Islet of Langerhans (tissue), 1 donor: ENCODE data around the gene SRSF2.
"Not testable (repeated sequence)": the region's sequence is repeated elsewhere in the genome, so short reads cannot be mapped to it uniquely, and the experiment has no call there.

Source experiments
- FAIRE-seq: peaks from one replicate; lab custom pipeline; 2011; peaks lifted over from hg19 to GRCh38; lab: Jason Lieb, UNC

Gene SRSF2

GRCh38 chr17:76737676-76738467 lies 741 bp upstream of the SRSF2 start, which contains the start of gene MFSD11:
TSS of gene MFSD11 (plus strand) at chr17:76738119. CDS start at chr17:76738353, 234 bp downstream.
- no peak for FAIRE-seq

- FAIRE-seq: no peak
Observed at GRCh38 chr17:76736349-76737081, 616 bp downstream of the SRSF2 start.

DNA sequence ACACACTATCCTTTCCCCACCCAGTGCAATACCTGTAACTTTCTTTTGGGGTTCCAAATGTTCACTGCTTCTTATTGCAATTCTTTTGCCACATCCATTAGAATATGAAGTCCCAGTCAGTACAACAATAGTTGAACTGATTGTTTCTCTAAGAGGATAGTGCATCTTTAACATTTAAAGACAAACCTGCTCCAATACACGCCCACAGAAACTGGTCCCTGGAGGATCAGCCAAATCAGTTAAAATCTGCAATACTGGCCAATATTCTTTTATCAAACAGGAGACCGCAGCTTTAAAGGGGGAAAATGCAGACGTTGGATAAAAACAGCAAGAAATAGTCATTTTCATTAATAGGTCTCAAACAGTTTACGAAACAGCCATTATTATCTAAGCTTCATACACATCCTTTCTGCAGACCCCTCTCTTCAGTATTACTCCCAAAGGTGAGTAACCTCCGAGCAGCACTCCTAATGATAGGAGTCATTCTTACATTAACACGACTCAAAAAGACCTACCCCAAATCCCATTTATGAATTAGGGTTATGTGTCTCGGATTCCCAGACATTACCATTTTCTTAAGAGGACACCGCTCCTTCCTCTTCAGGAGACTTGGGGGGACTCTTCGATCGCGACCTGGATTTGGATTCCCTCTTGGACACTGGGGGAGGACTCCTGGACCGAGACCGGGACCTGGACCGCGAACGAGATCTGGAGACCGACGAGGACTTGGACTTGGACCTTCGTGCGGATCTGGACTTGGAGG lies 1.4 kb downstream of the SRSF2 start:
- no peak for FAIRE-seq

DNA sequence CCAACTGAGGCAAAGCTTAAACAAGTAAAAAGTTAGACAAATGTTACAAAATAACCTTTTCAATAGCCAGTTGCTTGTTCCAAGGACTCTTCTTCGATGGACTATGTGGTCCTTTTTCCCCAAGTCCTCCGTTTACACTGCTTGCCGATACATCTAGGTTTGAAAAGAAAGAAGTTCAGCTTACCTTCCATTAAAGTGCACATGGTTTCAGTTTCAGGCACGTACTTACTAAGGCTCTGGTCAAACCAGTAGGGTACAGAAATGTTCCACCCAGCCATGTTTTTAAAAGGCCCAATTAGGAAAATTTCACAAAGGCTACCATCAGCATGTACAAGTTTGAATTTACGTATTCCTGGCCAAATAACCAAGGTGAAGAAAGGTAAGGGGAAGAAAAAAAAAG lies 2.1 kb downstream of the SRSF2 start:
- no peak for FAIRE-seq

DNA sequence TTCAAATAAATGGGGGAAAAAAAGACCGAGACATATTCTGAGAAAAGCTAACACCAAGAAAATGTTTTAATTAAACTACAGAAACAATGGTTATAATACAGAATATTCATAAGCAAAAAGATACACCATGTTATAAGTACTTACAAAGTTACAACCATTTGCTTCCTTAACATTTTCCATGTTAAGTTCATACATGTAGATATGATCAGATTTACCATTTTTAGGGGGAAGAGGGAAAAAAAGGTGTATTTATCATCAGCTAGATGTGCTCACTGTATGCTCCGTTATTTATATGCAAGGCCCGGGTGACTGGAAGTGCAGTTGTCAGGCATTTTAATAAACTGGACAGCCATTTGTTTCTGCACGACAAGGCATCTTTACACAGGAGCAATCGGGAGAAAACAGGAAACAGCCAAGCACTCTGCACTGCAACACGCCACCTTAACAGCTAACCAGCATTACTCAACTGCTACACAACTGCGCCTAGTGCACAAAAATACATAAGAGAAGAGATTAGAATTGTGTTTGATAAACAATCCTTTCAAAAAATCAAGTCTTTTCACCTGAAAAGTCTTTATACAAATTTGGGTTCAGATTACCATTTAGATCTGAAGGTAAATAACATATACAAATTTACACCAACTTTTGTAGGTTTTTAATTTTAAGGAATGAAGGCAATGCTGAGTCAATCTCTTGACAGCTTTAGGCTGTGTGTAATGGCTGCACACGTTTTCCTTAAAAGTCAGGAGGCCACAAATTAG lies 2.9 kb downstream of the SRSF2 start:
- no peak for FAIRE-seq

DNA sequence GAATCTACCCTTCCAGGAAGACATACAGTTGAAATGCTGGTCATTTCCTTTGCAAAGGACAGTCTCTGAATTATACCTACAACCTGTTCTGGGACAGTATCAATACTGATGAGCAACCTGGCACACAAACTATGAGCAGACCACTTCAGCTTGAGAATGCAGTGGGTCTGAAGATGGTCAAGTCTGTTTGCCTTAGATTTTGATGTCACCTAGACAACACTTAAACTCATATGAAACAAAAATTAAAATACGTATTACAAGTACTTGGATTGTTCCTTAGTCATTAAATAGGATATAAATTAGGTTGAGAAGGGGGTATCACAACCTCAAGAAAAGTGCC lies 3.5 kb downstream of the SRSF2 start:
- no peak for FAIRE-seq

- FAIRE-seq: no peak
Observed at GRCh38 chr17:76732734-76733617, 4.2 kb downstream of the SRSF2 start.

DNA sequence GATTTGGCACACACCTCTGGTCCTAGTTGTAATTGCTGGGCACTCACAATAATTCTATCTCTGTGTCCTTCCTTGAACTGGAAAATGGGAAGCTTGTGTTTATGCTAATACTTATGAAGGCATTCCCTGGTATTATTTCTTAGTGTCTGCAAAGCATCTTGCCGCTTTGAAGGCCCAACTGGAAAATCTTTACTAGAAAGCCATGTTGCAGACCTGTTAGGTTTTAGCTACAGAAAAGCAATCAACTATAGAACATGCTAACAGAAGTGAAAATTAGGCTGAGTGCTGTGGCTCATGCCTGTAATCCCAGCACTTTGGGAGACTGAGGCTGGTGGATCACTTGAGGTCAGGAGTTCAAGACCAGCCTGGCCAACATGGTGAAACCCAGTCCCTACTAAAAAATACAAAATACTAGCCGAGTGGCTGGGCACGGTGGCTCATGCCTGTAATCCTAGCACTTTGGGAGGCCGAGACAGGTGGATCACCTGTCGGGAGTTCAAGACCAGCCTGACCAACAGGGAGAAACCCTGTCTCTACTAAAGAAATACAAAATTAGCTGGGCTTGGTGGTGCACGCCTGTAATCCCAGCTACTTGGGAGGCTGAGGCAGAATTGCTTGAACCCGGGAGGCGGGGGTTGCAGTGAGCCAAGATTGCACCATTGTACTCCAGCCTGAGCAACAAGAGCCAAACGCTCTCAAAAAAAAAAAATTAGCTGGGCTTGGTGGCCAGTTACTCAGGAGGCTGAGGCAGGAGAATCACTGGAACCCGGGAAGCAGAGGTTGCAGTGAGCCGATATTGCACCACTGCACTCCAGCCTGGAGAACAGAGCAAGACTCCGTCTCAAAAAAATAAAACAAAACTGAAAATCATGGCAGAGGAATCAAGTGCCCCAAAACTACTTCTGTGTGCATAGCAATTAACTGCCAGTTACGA lies 5.1 kb downstream of the SRSF2 start:
- not testable (repeated sequence) for FAIRE-seq

DNA sequence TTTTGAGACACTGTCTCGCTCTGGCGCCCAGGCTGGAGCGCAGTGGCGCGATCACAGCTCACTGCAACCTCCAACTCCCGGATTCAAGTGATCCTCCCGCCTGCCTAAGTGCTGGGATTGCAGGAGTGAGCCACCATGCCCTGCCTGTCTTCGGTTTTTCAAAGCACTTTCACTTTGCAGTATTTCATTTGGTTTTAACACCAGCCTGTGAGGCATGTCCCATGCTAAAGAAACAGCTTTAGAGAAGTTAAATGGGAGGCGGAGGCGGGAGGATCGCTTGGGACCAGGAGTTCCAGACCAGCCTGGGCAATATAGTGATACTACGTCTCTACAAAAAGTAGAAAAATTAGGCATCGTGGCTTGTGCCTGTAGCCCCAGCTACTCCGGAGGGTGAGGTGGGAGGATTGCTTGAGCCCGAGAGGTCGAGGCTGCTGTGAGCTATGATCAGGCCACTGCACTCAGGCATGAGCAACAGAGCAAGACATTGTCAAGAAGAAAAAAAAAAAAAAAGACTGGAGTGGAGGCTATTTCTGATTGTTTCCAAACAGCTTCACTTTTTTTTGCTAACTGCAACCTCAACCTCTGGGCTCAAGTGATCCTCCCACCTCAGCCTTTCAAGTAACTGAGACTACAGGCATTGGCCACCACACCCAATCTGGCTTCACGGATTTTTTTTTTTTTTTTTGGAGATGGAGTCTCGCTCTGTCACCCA lies 9.2 kb downstream of the SRSF2 start:
- FAIRE-seq: no peak

DNA sequence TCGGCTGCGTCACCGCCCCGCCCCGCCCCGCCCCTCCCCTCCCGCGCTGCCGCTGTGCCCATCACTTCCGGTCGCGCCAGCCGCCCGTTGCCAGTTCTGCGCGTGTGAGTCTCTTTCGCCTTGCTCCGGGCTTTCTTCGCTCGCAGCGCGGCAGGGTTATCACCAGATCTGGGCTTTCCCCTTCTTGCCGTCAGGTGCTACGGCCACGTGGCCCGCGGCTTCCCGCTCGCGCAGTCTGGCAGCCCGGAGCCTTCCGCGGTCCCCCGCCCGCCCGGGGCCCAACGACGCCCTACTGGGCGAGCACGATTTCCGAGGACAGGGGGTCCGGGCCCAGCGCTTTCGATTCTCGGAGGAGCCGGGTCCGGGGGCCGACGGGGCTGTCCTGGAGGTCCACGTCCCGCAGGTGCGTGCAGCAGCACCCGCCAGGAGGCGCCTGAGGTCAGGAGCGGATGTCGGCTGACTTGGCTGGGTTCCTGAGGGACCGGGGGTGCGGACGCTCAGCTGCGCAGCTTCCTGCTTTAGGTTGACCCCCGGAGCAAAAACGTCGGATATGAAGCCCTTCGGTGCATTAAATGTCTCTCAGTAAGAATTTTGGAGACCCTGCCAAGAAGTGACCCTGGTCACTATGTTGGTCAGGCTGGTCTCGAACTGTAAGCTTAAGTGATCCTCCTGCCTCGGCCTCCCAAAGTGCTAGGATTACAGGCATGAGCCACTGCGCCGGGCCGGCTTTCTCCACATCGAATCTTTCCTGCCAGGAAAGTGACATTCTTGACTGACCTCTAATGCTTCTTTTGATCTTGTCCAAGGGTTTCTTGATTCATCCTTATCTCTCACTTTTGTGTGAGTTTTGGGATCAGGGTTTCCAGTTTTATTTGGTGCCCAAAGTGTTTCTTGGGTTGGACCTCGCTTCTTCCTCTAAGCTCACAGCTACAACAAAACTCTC lies 10.1 kb downstream of the SRSF2 start, which contains the start of gene METTL23:
Gene METTL23, plus strand, starts transcription at position 64 of the 943 bp plus-strand sequence. CDS start 2,872 bp downstream, outside the sequence.
- FAIRE-seq: no peak

DNA sequence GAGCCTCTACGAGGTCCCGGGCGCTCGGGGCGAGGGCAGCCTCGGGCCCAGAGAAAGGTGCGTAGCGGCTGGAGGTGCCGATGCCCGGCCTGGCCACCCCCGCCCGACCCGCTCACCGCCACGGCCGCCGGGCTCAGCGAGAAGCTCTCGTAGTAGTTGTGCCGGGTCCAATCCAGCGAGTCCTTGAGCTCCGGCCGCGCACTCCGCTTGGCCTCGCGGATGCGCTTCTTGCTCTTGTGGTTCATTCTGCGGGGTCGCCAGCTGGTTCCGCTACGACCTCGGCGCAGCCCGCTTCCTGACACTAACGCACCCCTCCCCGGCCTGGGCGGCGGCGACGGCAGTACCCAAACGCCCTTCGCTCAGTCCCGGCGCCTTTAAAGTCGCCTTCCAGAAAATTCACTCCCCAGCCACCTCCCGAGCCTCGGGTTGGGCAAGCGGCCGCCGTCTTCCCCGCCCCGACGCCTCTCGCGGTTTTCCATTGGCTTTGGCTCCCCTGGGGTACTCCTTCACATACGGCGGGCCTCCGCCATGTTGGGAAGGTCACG lies 10.8 kb downstream of the SRSF2 start, which contains the start of gene JMJD6:
Gene JMJD6, minus strand, starts transcription at position 376 of the 545 bp plus-strand sequence. Its CDS starts 131 bp downstream, at position 245.
- FAIRE-seq: no peak

GRCh38 chr17:76725580-76726230 lies 11.4 kb downstream of the SRSF2 start:
- no peak for FAIRE-seq

- FAIRE-seq: no peak
Observed at GRCh38 chr17:76723812-76724211, 13.3 kb downstream of the SRSF2 start.

- FAIRE-seq: not testable (repeated sequence)
Observed at GRCh38 chr17:76722977-76723376, 14.2 kb downstream of the SRSF2 start.

GRCh38 chr17:76722279-76722678 lies 14.9 kb downstream of the SRSF2 start:
- FAIRE-seq: no peak

DNA sequence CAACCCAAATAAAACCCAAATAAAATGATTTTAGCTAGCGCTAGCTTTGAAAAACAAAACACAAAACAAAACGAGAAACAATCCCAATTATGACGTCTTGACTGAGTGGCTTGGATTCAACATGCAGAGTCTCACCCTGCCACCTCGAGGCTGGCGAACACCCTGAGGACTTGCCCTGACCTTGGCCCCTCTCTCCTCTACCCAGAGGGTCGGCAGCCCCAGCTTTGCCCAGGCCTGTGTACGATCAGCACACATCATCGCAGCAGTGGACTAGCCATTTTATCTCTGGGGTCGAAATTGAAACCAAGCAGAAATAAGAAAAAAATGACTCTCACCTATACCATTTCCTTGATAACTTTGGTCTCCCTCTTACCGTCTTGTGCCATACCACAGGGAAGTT lies 15.7 kb downstream of the SRSF2 start:
- no peak for FAIRE-seq

DNA sequence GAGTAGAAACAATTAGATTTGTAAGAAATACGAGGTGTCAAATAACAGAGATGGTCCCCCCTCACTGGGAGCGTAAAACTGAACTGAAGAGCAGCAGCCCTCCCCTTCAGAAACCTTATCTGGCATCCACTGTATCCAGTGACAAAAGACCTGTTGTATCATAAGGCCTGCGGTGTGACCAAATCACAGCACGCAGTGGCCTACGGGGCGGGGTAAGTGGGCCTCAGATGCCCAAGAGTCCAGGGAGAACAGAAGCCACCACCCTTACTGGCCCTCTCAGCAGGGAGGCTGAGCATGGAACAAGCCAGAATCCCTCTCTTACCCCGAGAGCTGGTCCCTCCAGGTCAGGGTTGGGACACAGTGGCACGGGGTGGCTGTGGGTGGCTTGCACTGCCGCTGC lies 16.2 kb downstream of the SRSF2 start:
- FAIRE-seq: no peak
